Fibroblast of the aortic adventitia (primary cell): ENCODE data around the gene TTC32. TPM values are rescaled to one million over a fixed set of nuclear protein-coding genes. Genes with fewer than 3 reads are reported as not detected.
"Not testable (repeated sequence)": the region's sequence is repeated elsewhere in the genome, so short reads cannot be mapped to it uniquely, and the experiment has no call there.

ENCODE experiments used
- DNase-seq: peaks from one replicate; pipeline ENCODE4 v3.0.0-alpha.2; 2010; ENCODE audit warnings: low read depth
- H3K4me3 ChIP-seq: 2 replicates; pipeline ENCODE4 v1.5.1; 2011; ENCODE audit warnings: low read depth, mild to moderate bottlenecking, control low read depth, low read length, moderate library complexity
- total RNA-seq: library from RNA; depleted of rRNA; stranded (reverse); fragments of >200 nt; gene quantifications from 2 replicates; pipeline ENCODE4 v1.2.3, GENCODE V29; 2012; ENCODE audit warnings: low replicate concordance
- TF ChIP-seq, protein P1 (sequence below): IDR thresholded peaks from 2 replicates; pipeline ENCODE4 v1.5.1; 2011; ENCODE audit warnings: mild to moderate bottlenecking, low read length, control low read depth, inconsistent platforms; ENCODE audit not compliant: insufficient read depth

The TTC32 gene
- total RNA-seq, 1 donor, result 9.3 TPM

DNA sequence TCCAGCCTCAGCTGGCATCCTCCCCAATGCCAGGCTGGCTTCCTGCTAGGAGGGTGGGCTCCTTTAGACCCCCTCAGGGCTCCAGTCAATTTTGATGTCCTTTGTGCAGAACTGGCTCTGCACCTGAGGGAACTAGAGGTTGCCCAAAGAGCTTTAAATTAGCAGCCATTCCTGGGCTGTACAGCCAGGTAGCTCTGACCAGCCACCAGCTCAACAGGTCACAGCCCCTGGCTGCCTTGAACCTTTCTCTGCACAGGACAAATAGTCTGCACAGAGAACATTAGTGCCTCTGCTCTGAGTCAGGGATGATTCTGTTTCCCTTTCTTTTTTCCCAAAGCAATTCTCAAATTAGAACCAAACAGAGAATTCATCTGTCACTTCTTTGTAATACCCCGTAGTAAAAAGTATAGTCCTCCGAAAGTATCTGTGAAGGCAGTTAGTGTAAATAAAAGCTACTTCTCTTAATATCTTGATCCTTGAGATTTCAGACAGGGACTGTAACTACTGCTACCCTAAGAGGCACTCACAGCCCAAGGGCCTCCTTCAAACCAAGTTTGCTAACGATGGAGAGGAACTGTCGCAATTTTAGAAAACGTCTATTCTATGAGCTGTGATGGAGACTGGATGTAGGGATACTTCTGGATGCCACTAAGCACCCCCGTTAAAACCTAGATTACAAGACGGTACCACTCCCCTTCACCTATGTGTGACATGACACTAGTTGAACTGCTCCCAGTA is 3.0 kb downstream of the TTC32 start:
- peak overlapping the region; percentile 36 for H3K4me3 ChIP-seq
- no peak for DNase-seq
- TF ChIP-seq, protein P1, sequence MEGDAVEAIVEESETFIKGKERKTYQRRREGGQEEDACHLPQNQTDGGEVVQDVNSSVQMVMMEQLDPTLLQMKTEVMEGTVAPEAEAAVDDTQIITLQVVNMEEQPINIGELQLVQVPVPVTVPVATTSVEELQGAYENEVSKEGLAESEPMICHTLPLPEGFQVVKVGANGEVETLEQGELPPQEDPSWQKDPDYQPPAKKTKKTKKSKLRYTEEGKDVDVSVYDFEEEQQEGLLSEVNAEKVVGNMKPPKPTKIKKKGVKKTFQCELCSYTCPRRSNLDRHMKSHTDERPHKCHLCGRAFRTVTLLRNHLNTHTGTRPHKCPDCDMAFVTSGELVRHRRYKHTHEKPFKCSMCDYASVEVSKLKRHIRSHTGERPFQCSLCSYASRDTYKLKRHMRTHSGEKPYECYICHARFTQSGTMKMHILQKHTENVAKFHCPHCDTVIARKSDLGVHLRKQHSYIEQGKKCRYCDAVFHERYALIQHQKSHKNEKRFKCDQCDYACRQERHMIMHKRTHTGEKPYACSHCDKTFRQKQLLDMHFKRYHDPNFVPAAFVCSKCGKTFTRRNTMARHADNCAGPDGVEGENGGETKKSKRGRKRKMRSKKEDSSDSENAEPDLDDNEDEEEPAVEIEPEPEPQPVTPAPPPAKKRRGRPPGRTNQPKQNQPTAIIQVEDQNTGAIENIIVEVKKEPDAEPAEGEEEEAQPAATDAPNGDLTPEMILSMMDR, result no peak

DNA sequence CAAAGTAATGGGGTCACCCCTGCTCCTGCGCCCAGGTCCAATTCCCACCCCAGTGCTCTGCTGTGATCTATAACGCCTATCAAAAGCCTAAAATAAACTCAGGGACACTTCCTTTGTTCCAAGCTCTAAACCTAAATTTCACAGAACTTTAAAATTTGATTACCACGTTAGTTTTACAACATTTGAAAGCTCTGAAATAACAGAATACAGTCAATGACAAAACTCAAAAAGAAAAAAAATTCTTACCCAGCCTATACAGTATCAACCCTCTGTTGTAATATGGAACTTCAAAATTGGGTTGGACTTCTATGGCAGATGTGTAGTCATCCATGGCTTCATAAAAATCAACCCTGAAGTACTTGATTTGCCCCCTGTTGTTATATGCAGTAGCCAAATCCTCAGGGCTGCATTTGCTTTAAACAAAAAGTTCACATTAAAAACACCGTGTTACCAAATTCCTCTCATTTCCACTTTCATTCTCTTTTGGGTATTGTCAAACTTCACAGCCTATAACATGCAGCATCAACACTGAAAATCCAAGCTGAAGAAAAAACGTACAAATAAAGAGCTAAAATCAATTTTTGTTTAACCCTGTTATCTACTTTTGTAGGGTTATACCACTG is 4.0 kb downstream of the TTC32 start:
- DNase-seq, result no peak
- TF ChIP-seq, protein P1, result no peak
- no peak overlapping the region for H3K4me3 ChIP-seq

GRCh38 chr2:19895535-19895934 is 6.2 kb downstream of the TTC32 start:
- DNase-seq, result no peak
- H3K4me3 ChIP-seq, result no peak overlapping the region
- TF ChIP-seq, protein P1, result no peak

GRCh38 chr2:19894134-19894792 is 7.5 kb downstream of the TTC32 start:
- H3K4me3 ChIP-seq, result no peak overlapping the region
- no peak for DNase-seq
- TF ChIP-seq, protein P1, result no peak

DNA sequence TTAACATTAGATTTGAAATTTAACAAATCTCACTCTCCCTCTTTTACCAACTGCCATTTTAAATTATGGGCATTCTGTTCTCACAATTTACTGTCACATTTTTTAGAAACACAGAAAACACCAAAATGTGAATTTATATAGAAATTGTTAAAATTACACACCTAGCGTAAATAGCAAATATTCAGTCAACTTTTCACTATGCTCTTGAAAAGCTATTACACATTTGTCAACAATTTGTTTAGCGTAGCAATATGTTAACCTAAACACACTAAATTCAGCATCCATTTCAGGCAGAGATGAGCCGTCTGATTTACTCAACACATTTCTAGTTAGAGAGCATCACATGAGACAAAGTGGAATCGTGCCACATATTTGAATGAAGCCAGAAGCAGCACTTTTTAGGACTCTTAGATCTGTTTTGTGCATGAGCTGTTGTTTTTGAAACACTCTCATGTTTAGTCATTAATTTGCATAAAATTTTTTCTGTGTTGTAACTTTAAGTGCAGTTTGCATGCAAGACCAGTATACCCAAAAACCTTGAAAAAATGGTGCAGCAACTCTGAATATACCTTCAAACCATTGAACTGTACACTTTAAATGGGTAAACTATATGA is 8.2 kb downstream of the TTC32 start:
- TF ChIP-seq, protein P1, result no peak
- no peak overlapping the region for H3K4me3 ChIP-seq
- DNase-seq, result no peak

- not testable (repeated sequence) for DNase-seq, H3K4me3 ChIP-seq
Observed at GRCh38 chr2:19891971-19892370, 9.8 kb downstream of the TTC32 start.

GRCh38 chr2:19890104-19890503 is 11.7 kb downstream of the TTC32 start:
- TF ChIP-seq, protein P1, result no peak
- H3K4me3 ChIP-seq, result no peak overlapping the region
- no peak for DNase-seq
